IMR-90 (cell line): ENCODE measurements around the gene MYH10. TPM values are rescaled to one million over a fixed set of nuclear protein-coding genes. Genes with fewer than 3 reads are reported as not detected.

Experiments used
- ATAC-seq: fragments of 200-7000 bp; cut with Tn5 transposase; 2 replicates; pipeline ENCODE4 v1.9.1; 2020; ENCODE audit warnings: low read depth, mild to moderate bottlenecking, moderate library complexity
- BruUV-seq: library from RNA; stranded (reverse); fragments of 400-500 nt; replicated peaks from 2 replicates; lab custom pipeline; 2021; lab: Mats Ljungman, UMichigan
- CTCF ChIA-PET: fragments of 300-600 bp; formaldehyde crosslinking; extraction: SDS; loops from one replicate; lab custom pipeline; 2021; ENCODE audit warnings: antibody characterized with exemption; lab: Yijun Ruan, JAX
- POLR2A ChIA-PET: fragments of 300-600 bp; sonication (Branson Sonifier 250); formaldehyde crosslinking; loops from one replicate; lab custom pipeline; 2022; ENCODE audit warnings: antibody characterized with exemption; ENCODE audit not compliant: unreplicated experiment; lab: Charles Lee
- DNase-seq: peaks from one replicate; pipeline ENCODE4 v3.0.0; 2013
- H2AFZ ChIP-seq: replicated peaks from 2 replicates; pipeline ENCODE3; 2013; ENCODE audit warnings: low read length, mild to moderate bottlenecking; ENCODE audit not compliant: poor library complexity
- H2AK5ac ChIP-seq: 2 replicates; pipeline ENCODE4 v1.6.1; 2013; ENCODE audit warnings: low read depth, low read length, inconsistent platforms
- H2AK9ac ChIP-seq: replicated peaks from 2 replicates; pipeline ENCODE3; 2013; ENCODE audit warnings: mild to moderate bottlenecking, low read depth, low read length, moderate library complexity; ENCODE audit not compliant: poor library complexity
- H2BK120ac ChIP-seq: 2 replicates; pipeline ENCODE4 v1.6.1; 2013; ENCODE audit warnings: low read depth, low read length, inconsistent platforms
- H2BK15ac ChIP-seq: 3 replicates; pipeline ENCODE4 v1.6.1; 2013; ENCODE audit warnings: low read depth, low read length, inconsistent platforms
- H2BK20ac ChIP-seq: 2 replicates; pipeline ENCODE4 v1.6.1; 2013; ENCODE audit warnings: low read depth, mild to moderate bottlenecking, inconsistent platforms, low read length, moderate library complexity
- H2BK5ac ChIP-seq: 2 replicates; pipeline ENCODE4 v1.6.1; 2013; ENCODE audit warnings: mild to moderate bottlenecking, low read depth, low read length, inconsistent platforms; ENCODE audit not compliant: poor library complexity, severe bottlenecking
- H3K14ac ChIP-seq: replicated peaks from 2 replicates; pipeline ENCODE4 v1.6.1; 2013; ENCODE audit warnings: low read depth, low read length, inconsistent platforms
- H3K18ac ChIP-seq: 2 replicates; pipeline ENCODE4 v1.6.1; 2013; ENCODE audit warnings: low read depth, low read length, control low read depth
- H3K23ac ChIP-seq: 2 replicates; pipeline ENCODE4 v1.6.1; 2013; ENCODE audit warnings: low read depth, low read length, inconsistent platforms
- H3K27ac ChIP-seq: 2 replicates; pipeline ENCODE4 v1.5.1; 2013; ENCODE audit warnings: mild to moderate bottlenecking, control low read depth, low read length; ENCODE audit not compliant: insufficient read depth
- H3K27me3 ChIP-seq: 2 replicates; pipeline ENCODE4 v1.6.1; 2013; ENCODE audit warnings: low read length; ENCODE audit not compliant: control insufficient read depth, insufficient read depth
- H3K36me3 ChIP-seq: 2 replicates; pipeline ENCODE4 v1.6.1; 2013; ENCODE audit warnings: low read length, mixed read lengths; ENCODE audit not compliant: control insufficient read depth, insufficient read depth
- H3K4ac ChIP-seq: 2 replicates; pipeline ENCODE4 v1.6.1; 2013; ENCODE audit warnings: low read depth, low read length, inconsistent platforms
- H3K4me1 ChIP-seq: 2 replicates; pipeline ENCODE4 v1.6.1; 2013; ENCODE audit warnings: low read length, mixed read lengths; ENCODE audit not compliant: control insufficient read depth, insufficient read depth
- H3K4me2 ChIP-seq: 2 replicates; pipeline ENCODE4 v1.6.1; 2013; ENCODE audit warnings: low read depth, mild to moderate bottlenecking, control low read depth, low read length, moderate library complexity
- H3K4me3 ChIP-seq: 2 replicates; pipeline ENCODE4 v1.5.1; 2013; ENCODE audit warnings: low read depth, mild to moderate bottlenecking, control low read depth, low read length, moderate library complexity; ENCODE audit not compliant: insufficient read depth
- H3K56ac ChIP-seq: 2 replicates; pipeline ENCODE4 v1.6.1; 2013; ENCODE audit warnings: low read length, inconsistent platforms; ENCODE audit not compliant: insufficient read depth; ENCODE audit errors: extremely low read depth
- H3K79me1 ChIP-seq, 2 experiments: 2 replicates each; pipeline ENCODE4 v1.6.1; 2013; ENCODE audit warnings: low read length in 2 of 2, inconsistent platforms in 1 of 2, low read depth in 1 of 2
- H3K9ac ChIP-seq: 2 replicates; pipeline ENCODE4 v1.6.1; 2013; ENCODE audit warnings: low read depth, low read length, control low read depth
- H3K9me1 ChIP-seq: 2 replicates; pipeline ENCODE4 v1.6.1; 2013; ENCODE audit warnings: low read length, inconsistent platforms; ENCODE audit not compliant: insufficient read depth
- H3K9me3 ChIP-seq: 2 replicates; pipeline ENCODE4 v1.6.1; 2013; ENCODE audit warnings: low read length; ENCODE audit not compliant: control insufficient read depth, insufficient read depth
- H4K20me1 ChIP-seq: 2 replicates; pipeline ENCODE4 v1.6.1; 2013; ENCODE audit warnings: low read length, inconsistent platforms; ENCODE audit not compliant: insufficient read depth
- H4K5ac ChIP-seq: 2 replicates; pipeline ENCODE4 v1.6.1; 2013; ENCODE audit warnings: mild to moderate bottlenecking, low read depth, low read length, control low read depth
- H4K8ac ChIP-seq, 2 experiments: 2 replicates each; pipeline ENCODE4 v1.6.1; 2013; ENCODE audit warnings: low read depth in 2 of 2, low read length in 2 of 2, control low read depth in 1 of 2, inconsistent platforms in 1 of 2
- H4K91ac ChIP-seq: 2 replicates; pipeline ENCODE4 v1.6.1; 2013; ENCODE audit warnings: low read depth, low read length, inconsistent platforms; ENCODE audit not compliant: insufficient read depth
- BHLHE40 ChIP-seq: fragments of 150-350 bp; IDR thresholded peaks from 2 replicates; pipeline ENCODE4 v1.6.1; 2016; ENCODE audit warnings: mild to moderate bottlenecking, low read depth, low read length
- CEBPB ChIP-seq: IDR thresholded peaks from 2 replicates; pipeline ENCODE4 v1.6.1; 2012; ENCODE audit warnings: low read depth, low read length, improper control_type of control experiment
- FOS ChIP-seq: fragments of 150-350 bp; IDR thresholded peaks from 2 replicates; pipeline ENCODE4 v1.6.1; 2016; ENCODE audit warnings: low read depth, low read length
- MAFK ChIP-seq: IDR thresholded peaks from 2 replicates; pipeline ENCODE4 v1.6.1; 2012; ENCODE audit warnings: low read depth, low read length, improper control_type of control experiment
- MAZ ChIP-seq: IDR thresholded peaks from 2 replicates; pipeline ENCODE4 v1.6.1; 2012; ENCODE audit warnings: low read depth, mild to moderate bottlenecking, low read length, improper control_type of control experiment, moderate library complexity, borderline replicate concordance
- MXI1 ChIP-seq: IDR thresholded peaks from 2 replicates; pipeline ENCODE4 v1.6.1; 2012; ENCODE audit warnings: low read depth, mild to moderate bottlenecking, low read length, moderate library complexity, borderline replicate concordance
- NFE2L2 ChIP-seq: fragments of 150-350 bp; IDR thresholded peaks from 2 replicates; pipeline ENCODE4 v1.6.1; 2016; ENCODE audit warnings: low read depth, mild to moderate bottlenecking, low read length
- POLR2A ChIP-seq: IDR thresholded peaks from 2 replicates; pipeline ENCODE4 v1.6.1; 2012; ENCODE audit warnings: mild to moderate bottlenecking, low read depth, low read length
- RCOR1 ChIP-seq: IDR thresholded peaks from 2 replicates; pipeline ENCODE4 v1.6.1; 2012; ENCODE audit warnings: mild to moderate bottlenecking, low read length, improper control_type of control experiment; ENCODE audit not compliant: insufficient replicate concordance
- SMC3 ChIP-seq: fragments of 150-350 bp; IDR thresholded peaks from 2 replicates; pipeline ENCODE4 v1.6.1; 2016; ENCODE audit warnings: low read depth, mild to moderate bottlenecking, antibody characterized with exemption, low read length, moderate library complexity
- WGBS, 2 experiments: methylation state at CpG; one replicate each; pipeline versions ENCODE4 v1.1.5 to v1.1.7; 2013; ENCODE audit warnings: missing lambda C conversion rate in 2 of 2; ENCODE audit not compliant: insufficient read length in 1 of 2; ENCODE audit errors: extremely low coverage in 2 of 2; 5-methylcytosine and 5-hydroxymethylcytosine counted together
- dilution Hi-C: fragments of 300-500 bp; cut with HindIII; formaldehyde crosslinking; loops from one replicate; pipeline ENCODE4 v1.14.3; 2018; ENCODE audit warnings: low sequenced_read_pairs; ENCODE audit not compliant: unreplicated experiment
- in situ Hi-C: fragments of 300-500 bp; cut with MboI; formaldehyde crosslinking; loops from 3 replicates; pipeline ENCODE4 v1.14.3; 2019; ENCODE audit warnings: low sequenced_read_pairs, inconsistent platforms, mixed read lengths
- intact Hi-C: fragments of 100-400 bp; cut with micrococcal nuclease; formaldehyde crosslinking; loops from 2 replicates; pipeline ENCODE4 v1.10.0; 2022
- polyA plus RNA-seq, 3 experiments: library from polyadenylated mRNA; depleted of rRNA; stranded (reverse); fragments of >200 nt; gene quantifications; 2 replicates each; pipeline ENCODE4 v1.2.3, GENCODE V29; 2012; ENCODE audit warnings: low replicate concordance in 1 of 3
- total RNA-seq: library from RNA; depleted of rRNA; stranded (reverse); fragments of >200 nt; gene quantifications from 2 replicates; pipeline ENCODE4 v1.2.3, GENCODE V29; 2012
- TF ChIP-seq, protein P1 (sequence below): conservative IDR thresholded peaks from 2 replicates; pipeline ENCODE4 v1.5.1; 2012; ENCODE audit warnings: mild to moderate bottlenecking, low read depth, low read length, improper control_type of control experiment
- TF ChIP-seq, protein P2 (sequence below): fragments of 150-350 bp; IDR thresholded peaks from 2 replicates; pipeline ENCODE4 v1.6.1; 2016; ENCODE audit warnings: low read depth, mild to moderate bottlenecking, low read length, moderate library complexity, borderline replicate concordance
- TF ChIP-seq, protein P3 (sequence below): fragments of 150-350 bp; IDR thresholded peaks from 2 replicates; pipeline ENCODE4 v1.6.1; 2017; ENCODE audit warnings: mild to moderate bottlenecking, antibody characterized with exemption, low read length, low read depth

MYH10 gene
- total and polyA plus RNA-seq, 2 of the 4 experiments (the other 2 are of a cell fraction): 71.2 to 95.2 TPM

DNA sequence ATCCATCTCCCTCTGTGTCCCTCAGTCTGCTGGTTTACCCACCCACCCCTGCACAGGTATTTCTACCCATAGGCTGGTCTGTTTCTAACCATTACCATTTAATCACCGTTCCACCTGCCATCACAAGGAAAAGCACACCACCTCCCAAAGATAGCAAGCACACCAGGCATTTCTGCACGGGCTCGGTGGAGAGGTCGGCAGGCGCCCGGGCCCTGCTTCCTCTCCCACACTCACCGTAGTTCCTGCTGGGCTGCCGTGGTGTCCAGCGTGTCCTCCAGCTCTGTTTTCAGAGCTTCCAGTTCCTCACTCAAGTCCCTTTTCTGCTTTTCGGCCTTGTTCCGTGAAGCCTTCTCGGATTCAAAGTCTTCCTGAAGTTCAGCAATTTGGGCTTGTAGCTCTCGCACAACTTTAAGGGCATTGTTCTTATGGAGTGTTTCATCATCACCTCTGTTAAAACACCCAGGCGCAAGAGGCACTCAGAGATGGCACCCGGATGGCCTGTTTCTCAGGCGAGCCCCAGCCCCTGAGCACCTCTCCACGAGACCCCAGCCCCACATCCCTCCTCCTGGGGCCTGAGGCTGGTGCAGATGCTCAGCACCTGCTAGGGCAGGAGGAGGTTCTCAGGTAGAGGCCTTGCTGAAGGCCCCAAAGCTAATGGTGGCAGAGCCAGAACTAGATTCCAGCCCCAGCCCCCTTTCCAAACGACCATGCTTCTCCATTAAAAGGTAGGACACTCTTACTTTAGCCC, 125.9 kb downstream of the MYH10 start (continued):
- no peak for TF ChIP-seq BHLHE40

DNA sequence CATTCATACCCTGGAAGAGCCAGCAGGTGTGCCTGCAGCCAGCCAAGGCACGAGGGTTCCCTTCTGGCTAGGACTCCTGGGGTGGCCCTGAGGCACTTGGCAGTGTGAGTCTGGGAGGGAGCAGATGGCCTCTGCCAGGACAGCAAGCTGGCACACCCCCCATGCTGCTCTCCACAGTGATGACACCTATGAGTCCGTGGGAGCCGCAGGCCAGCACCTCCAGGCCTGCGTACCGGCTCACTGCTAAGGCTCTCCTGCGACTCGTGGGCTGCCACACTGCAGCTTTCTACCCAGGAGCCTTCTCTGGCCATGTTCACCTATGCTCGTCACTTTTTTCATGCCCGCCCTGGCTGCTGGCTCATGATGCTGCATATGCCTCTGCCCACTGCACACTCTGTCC, 126.7 kb downstream of the MYH10 start:
- H3K4me3 ChIP-seq: no peak overlapping the region
- no peak for ATAC-seq
- H4K8ac ChIP-seq: no peak overlapping the region
- peaks cover 68% of the 10 kb centered on the region for H3K36me3 ChIP-seq
- H4K20me1 ChIP-seq: no peaks in the 10 kb centered on the region; the same call in 1 of the 2 replicates
- 85% methylated on average over 6 of the region's 9 CpGs; no CpG with 5 or more reads in 1 of the 2 experiments for WGBS, 2 experiments
- H3K56ac ChIP-seq: no peak overlapping the region
- no peak overlapping the region for H3K4ac ChIP-seq
- no peak overlapping the region for H3K14ac ChIP-seq
- no peaks in the 10 kb centered on the region for H3K9me3 ChIP-seq
- DNase-seq: no peak
- CTCF ChIA-PET: no interaction called here
- dilution Hi-C loops (no loop called here), intact Hi-C loops (no loop called here), in situ Hi-C loops (no loop called here)
- H2BK5ac ChIP-seq: no peak overlapping the region
- H3K27ac ChIP-seq: no peak overlapping the region
- no TSS peak for BruUV-seq
- no peak overlapping the region for H2AFZ ChIP-seq
- peaks cover 8% of the 10 kb centered on the region for H3K4me1 ChIP-seq
- no peak overlapping the region for H2AK5ac ChIP-seq
- H4K5ac ChIP-seq: no peak overlapping the region
- POLR2A ChIA-PET: no interaction called here
- no peak overlapping the region for H3K4me2 ChIP-seq
- H2BK20ac ChIP-seq: no peak overlapping the region
- no peak overlapping the region for H4K91ac ChIP-seq
- no peak overlapping the region for H2AK9ac ChIP-seq
- no peak overlapping the region for H3K23ac ChIP-seq
- H3K9ac ChIP-seq: no peak overlapping the region
- no peaks in the 10 kb centered on the region for H3K27me3 ChIP-seq
- H3K79me1 ChIP-seq: peaks cover 0 to 4% of the 10 kb centered on the region in 2 experiments; a peak in 2 of 4 replicates
- H3K9me1 ChIP-seq: no peaks in the 10 kb centered on the region; the same call in 1 of the 2 replicates
- H2BK120ac ChIP-seq: no peak overlapping the region
- no peak overlapping the region for H3K18ac ChIP-seq
- no peak overlapping the region for H2BK15ac ChIP-seq
- TF ChIP-seq CEBPB (no peak), RCOR1 (no peak), FOS (no peak), MAFK (no peak), SMC3 (no peak), POLR2A (no peak), MXI1 (no peak), NFE2L2 (no peak), MAZ (no peak), BHLHE40 (no peak)
- TF ChIP-seq, protein P1, sequence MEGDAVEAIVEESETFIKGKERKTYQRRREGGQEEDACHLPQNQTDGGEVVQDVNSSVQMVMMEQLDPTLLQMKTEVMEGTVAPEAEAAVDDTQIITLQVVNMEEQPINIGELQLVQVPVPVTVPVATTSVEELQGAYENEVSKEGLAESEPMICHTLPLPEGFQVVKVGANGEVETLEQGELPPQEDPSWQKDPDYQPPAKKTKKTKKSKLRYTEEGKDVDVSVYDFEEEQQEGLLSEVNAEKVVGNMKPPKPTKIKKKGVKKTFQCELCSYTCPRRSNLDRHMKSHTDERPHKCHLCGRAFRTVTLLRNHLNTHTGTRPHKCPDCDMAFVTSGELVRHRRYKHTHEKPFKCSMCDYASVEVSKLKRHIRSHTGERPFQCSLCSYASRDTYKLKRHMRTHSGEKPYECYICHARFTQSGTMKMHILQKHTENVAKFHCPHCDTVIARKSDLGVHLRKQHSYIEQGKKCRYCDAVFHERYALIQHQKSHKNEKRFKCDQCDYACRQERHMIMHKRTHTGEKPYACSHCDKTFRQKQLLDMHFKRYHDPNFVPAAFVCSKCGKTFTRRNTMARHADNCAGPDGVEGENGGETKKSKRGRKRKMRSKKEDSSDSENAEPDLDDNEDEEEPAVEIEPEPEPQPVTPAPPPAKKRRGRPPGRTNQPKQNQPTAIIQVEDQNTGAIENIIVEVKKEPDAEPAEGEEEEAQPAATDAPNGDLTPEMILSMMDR: no peak
- TF ChIP-seq, protein P2, sequence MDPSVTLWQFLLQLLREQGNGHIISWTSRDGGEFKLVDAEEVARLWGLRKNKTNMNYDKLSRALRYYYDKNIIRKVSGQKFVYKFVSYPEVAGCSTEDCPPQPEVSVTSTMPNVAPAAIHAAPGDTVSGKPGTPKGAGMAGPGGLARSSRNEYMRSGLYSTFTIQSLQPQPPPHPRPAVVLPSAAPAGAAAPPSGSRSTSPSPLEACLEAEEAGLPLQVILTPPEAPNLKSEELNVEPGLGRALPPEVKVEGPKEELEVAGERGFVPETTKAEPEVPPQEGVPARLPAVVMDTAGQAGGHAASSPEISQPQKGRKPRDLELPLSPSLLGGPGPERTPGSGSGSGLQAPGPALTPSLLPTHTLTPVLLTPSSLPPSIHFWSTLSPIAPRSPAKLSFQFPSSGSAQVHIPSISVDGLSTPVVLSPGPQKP: no peak
- TF ChIP-seq, protein P3, sequence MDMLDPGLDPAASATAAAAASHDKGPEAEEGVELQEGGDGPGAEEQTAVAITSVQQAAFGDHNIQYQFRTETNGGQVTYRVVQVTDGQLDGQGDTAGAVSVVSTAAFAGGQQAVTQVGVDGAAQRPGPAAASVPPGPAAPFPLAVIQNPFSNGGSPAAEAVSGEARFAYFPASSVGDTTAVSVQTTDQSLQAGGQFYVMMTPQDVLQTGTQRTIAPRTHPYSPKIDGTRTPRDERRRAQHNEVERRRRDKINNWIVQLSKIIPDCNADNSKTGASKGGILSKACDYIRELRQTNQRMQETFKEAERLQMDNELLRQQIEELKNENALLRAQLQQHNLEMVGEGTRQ: no peak
